H54 (cell line): ENCODE measurements around the gene PDE6C.

Source experiments
- DNase-seq: peaks from one replicate; pipeline ENCODE4 v3.0.0; 2011; ENCODE audit warnings: low spot score, mixed read lengths; ENCODE audit not compliant: insufficient read length
- FAIRE-seq: peaks from 3 replicates; lab custom pipeline; 2011; peaks lifted over from hg19 to GRCh38; lab: Jason Lieb, UNC
- POLR2A ChIP-seq: IDR thresholded peaks from 2 replicates; pipeline ENCODE4 v1.6.1; 2011; ENCODE audit warnings: low read depth, mild to moderate bottlenecking, low read length

PDE6C gene

DNA sequence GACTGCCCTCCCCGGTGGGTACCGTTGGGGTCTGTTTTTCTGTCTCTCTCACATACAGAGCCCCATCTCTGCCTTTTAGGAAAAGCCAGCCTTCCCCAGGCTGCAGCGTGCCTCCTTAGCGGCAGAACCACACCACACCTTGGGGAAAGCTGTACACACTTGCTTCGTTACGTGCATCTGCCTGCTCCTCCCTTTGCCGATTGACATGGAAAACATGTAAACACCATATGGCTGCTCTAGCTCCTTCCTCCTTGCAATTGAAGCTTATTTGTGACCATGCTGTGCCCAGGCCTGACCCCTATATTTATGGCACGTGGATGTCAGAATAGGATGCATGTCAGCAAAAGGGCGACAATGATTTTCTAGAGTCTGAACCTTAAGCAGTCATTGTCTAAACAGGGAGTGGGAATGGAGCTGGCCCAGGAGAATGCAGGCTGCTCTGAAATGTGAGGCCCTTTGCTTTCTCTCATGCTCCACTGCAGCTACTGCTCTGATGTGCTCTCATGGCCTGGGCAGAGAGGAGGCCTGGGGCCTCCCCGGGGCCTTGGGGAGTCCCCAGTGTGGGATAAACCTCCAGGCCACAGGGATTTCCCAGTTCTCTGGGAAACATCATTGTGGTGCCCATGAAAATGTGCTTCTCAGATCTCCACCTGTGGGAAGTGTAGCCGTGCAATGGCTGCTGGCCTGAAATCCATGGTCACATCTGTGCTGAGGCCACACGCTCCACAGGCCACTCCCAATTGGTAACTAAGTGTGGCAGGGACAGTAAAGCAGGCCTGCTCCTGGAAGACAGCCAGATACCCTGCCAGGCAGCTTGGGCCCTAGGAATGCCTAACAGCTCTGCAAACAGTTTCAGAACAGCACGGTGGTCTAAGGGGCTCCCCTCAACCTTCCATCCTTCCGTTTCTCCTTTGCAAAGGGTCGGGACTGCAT, 18.6 kb downstream of the PDE6C start:
- DNase-seq, result no peak
- FAIRE-seq, result no peak
- TF ChIP-seq POLR2A, result no peak

GRCh38 chr10:93639791-93640190, 27.5 kb downstream of the PDE6C start:
- no peak for TF ChIP-seq POLR2A
- no peak for FAIRE-seq
- DNase-seq, result no peak

GRCh38 chr10:93652857-93653256, 40.5 kb downstream of the PDE6C start:
- DNase-seq (no peak), FAIRE-seq (peak; percentile 57)
- TF ChIP-seq POLR2A, result no peak

DNA sequence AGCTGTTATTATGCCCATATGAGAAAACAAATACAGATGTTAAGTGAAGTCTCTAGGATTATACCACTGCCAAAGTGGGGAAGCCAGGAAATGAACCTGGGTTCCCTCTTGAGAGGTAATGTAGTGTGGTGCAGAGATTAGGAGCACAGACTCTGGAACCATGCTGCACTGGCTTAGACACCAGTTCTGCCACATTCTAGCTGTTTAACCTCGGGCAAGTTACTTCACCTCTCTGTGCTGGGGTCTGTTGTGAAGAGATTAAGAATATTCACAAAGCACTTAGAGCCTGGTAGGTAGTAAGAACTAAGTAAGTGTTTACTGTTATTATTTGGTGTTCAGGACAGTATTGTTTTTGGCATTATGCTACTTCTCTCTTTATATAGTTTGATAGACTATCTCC, 41.9 kb downstream of the PDE6C start:
- no peak for TF ChIP-seq POLR2A
- DNase-seq (no peak), FAIRE-seq (no peak)

DNA sequence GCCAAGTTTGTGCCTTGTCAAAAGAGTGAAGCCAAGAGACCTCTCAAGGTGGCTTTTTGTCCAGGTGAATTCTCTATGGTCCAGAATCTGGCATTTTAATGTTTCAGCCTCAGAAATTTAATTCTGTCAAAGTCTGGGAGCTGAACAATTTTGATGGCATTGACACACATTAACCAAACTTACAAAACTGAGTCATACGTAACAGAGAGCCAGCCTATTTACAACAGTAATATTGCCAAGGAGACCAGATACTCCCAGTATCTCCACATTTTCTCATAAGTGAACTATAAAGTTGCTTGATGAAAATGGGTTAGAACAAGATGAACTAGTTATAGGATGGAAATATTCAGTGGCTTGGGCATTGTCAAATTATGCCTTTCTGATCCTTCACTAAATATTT, 43.8 kb downstream of the PDE6C start:
- FAIRE-seq (peak; percentile 53), DNase-seq (no peak)
- no peak for TF ChIP-seq POLR2A

DNA sequence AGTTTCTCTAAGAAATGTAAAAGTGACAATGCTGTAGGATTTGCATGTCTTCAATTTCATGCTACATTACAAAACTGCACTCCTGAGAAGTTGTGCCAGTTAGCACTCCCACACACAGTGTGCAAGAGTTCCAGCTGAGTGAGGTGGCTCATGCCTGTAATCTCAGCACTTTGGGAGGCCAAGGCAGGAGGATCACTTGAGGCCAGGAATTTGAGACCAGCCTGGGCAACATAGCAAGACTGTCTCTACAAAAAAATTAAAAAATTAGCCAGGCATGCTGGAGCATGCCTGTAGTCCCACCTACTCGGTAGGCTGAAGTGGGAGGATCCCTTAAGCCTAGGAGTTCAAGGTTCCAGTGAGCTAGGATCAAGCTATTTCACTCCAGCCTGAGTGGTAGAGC, 45.4 kb downstream of the PDE6C start:
- no peak for DNase-seq
- no peak for TF ChIP-seq POLR2A
- no peak for FAIRE-seq

- DNase-seq (no peak), FAIRE-seq (no peak)
- no peak for TF ChIP-seq POLR2A
These were observed 53.7 kb downstream of the PDE6C start for GRCh38 chr10:93666030-93666429.

DNA sequence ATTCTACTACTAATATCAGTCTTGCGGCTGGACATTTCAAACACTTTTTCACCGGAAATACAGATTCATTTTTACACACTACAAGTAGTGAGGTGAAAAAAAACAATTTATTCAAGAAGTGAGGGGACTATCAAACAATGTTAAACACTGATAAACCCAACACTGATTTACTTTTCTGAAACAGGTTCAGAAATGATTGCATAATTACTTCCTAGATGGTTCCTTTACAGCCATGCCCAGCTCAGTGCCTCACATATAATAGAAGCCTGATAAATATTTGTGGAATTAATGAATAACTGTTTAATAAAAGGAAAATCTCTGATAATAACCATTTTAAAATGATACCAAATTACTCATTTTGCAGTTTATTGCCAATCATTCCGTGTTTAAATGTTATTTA, 55.5 kb downstream of the PDE6C start:
- DNase-seq (no peak), FAIRE-seq (no peak)
- TF ChIP-seq POLR2A, result no peak

DNA sequence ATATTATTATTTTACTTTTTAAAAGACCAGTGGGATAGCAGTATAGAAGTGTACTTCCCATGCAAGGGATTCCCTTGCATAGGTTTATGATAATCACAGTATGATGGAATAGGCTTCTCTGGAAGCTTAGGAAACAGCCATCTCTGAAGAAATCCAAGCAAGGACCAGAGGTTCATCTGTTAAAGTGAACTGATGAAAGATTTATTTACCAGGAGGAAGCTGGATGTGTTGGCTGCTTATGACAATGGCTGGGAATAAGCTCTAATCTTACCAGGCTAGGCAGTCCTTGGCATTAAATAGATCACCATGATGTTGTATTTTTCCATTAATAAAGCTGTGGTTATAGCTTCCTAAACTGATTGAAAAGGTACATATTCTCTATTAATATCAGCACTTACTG, 58.0 kb downstream of the PDE6C start:
- TF ChIP-seq POLR2A, result no peak
- FAIRE-seq, result peak; percentile 83
- no peak for DNase-seq

DNA sequence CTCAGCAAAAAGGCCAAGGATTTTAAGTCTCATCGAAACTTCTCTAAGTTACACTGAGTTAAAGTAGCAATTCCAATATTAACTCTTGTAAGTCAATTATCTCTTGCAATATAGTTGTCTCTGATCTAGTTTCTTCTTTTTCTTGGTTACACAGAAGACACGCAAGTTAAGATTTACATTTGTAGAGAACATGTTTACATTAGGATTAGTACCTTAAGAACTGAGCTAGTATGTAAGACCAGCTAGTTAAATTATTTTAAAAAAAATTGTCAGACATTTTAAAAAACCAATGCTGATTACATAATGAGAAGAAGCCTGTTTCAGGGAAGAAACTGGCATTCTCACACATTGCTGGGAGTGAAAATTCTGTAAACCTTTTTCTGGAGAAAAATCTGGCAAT, 58.7 kb downstream of the PDE6C start:
- DNase-seq (no peak), FAIRE-seq (no peak)
- no peak for TF ChIP-seq POLR2A

DNA sequence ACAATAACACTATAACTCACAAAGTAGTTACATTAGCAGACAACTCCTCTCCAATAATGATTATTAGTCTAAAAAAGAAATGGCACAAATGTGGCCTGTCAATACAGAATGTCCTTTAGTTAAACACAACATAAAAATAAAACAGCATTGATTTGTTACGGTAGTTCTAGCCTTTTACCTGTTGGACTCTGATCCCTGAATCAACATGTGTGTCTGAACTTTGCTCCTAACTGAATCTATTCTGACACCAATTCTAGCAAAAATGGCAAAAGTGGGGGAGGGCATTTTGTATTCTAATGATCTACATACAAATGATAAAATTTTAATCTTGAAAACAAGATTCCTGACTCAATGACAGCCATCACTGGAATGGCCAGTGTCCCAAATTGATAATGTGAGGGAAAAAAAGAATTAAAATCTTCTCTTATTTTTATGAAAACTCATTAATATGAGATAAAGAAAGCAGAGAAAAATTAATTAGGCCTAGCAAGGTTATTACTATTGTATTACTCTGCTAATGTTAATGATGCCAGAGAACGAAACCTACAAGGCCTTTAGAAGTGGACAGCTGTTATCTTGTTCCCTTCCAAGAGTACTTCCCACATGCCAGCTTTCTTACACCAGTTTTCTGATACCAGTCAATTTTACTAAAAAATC, 59.8 kb downstream of the PDE6C start:
- TF ChIP-seq POLR2A, result no peak
- DNase-seq (no peak), FAIRE-seq (peak; percentile 50)

DNA sequence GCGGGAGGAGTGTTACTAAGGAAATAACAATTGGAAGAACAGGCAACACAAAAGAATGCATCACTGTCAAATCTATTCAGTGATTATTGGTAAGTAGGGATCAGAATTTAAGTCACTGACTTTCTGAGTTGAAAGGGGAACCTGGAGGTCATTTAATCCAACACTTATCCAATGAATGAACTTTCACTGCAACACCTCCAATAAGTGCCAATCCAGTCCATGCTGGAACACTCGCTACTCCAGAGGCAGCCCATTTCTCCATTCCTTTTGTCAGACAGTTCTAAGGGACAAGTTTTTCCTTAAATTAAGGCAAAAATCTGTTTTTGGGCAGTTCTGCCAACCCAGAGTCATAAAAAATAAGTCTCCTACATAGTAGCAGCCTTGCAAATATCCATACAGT, 60.6 kb downstream of the PDE6C start:
- FAIRE-seq (peak; percentile 89), DNase-seq (no peak)

GRCh38 chr10:93673791-93674190, 61.5 kb downstream of the PDE6C start:
- FAIRE-seq (no peak), DNase-seq (no peak)
- TF ChIP-seq POLR2A, result no peak

More for the DNA sequence above, 60.6 kb downstream of the PDE6C start:
- TF ChIP-seq POLR2A, result no peak

GRCh38 chr10:93678386-93678785, 66.0 kb downstream of the PDE6C start:
- DNase-seq, result no peak
- TF ChIP-seq POLR2A, result no peak
- FAIRE-seq, result peak; percentile 6
